BLaER1 (cell line): Measurements from ENCODE around the gene TSPAN9.

ENCODE experiments used
- H3K27ac ChIP-seq: shearing (Covaris generic); formaldehyde crosslinking; 2 replicates; pipeline ENCODE4 v1.8.1; 2022
- H3K27me3 ChIP-seq: shearing (Covaris generic); formaldehyde crosslinking; 2 replicates; pipeline ENCODE4 v1.8.1; 2022
- H3K36me3 ChIP-seq: shearing (Covaris generic); formaldehyde crosslinking; 2 replicates; pipeline ENCODE4 v1.8.1; 2022
- H3K4me1 ChIP-seq: shearing (Covaris generic); formaldehyde crosslinking; 2 replicates; pipeline ENCODE4 v1.8.1; 2022
- H3K4me2 ChIP-seq: shearing (Covaris generic); formaldehyde crosslinking; 2 replicates; pipeline ENCODE4 v1.8.1; 2022
- H3K4me3 ChIP-seq: shearing (Covaris generic); formaldehyde crosslinking; 2 replicates; pipeline ENCODE4 v1.8.1; 2022
- H3K9ac ChIP-seq: shearing (Covaris generic); formaldehyde crosslinking; 2 replicates; pipeline ENCODE4 v1.8.1; 2022
- H3K9me3 ChIP-seq: shearing (Covaris generic); formaldehyde crosslinking; 2 replicates; pipeline ENCODE4 v1.8.1; 2022
- H4K20me1 ChIP-seq: shearing (Covaris generic); formaldehyde crosslinking; 2 replicates; pipeline ENCODE4 v1.8.1; 2022
- Cebpa-rat ChIP-seq: shearing (Covaris generic); IDR thresholded peaks from 2 replicates; pipeline ENCODE4 v1.8.1; 2022

TSPAN9 gene

GRCh38 chr12:3152011-3152511 lies 74.9 kb downstream of the TSPAN9 start:
- H3K4me1 ChIP-seq: peaks cover 45% of the 10 kb centered on the region

DNA sequence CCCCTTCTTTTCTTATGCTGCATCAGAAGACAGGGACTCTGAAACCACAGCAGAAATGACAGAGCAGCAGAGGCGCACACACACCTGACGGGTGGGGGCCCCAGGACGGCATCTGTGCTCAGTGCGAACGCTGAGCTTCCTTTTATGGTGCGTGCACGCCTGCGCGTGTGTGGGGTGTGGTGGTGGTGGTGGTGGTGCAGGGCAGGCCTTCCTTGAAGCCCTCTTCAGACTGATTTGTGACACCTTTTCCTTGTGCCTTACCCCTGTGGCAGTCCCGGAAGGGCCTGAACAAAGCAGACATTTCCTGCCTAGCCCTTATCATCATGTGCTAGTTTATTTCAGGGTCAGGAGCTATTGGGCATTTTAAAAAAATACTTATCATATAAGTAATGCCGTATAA lies 75.7 kb downstream of the TSPAN9 start:
- Histone ChIP-seq H3K9ac (no peak overlapping the region), H3K9me3 (no peaks in the 10 kb centered on the region), H3K27me3 (no peaks in the 10 kb centered on the region), H4K20me1 (peaks cover 36% of the 10 kb centered on the region; the same call in 1 of the 2 replicates), H3K4me2 (peak overlapping the region; percentile 67), H3K36me3 (no peaks in the 10 kb centered on the region), H3K27ac (no peak overlapping the region), H3K4me1 (peaks cover 45% of the 10 kb centered on the region), H3K4me3 (no peak overlapping the region)
- no peak for TF ChIP-seq Cebpa-rat

More at GRCh38 chr12:3152011-3152511, 74.9 kb downstream of the TSPAN9 start:
- H3K27ac ChIP-seq: no peak overlapping the region
- no peak for TF ChIP-seq Cebpa-rat
- H3K4me3 ChIP-seq: no peak overlapping the region
- peak overlapping the region; percentile 67 for H3K4me2 ChIP-seq
- H3K9ac ChIP-seq: no peak overlapping the region
- peaks cover 44% of the 10 kb centered on the region for H4K20me1 ChIP-seq
- no peaks in the 10 kb centered on the region for H3K27me3 ChIP-seq
- no peaks in the 10 kb centered on the region for H3K9me3 ChIP-seq
- H3K36me3 ChIP-seq: no peaks in the 10 kb centered on the region

DNA sequence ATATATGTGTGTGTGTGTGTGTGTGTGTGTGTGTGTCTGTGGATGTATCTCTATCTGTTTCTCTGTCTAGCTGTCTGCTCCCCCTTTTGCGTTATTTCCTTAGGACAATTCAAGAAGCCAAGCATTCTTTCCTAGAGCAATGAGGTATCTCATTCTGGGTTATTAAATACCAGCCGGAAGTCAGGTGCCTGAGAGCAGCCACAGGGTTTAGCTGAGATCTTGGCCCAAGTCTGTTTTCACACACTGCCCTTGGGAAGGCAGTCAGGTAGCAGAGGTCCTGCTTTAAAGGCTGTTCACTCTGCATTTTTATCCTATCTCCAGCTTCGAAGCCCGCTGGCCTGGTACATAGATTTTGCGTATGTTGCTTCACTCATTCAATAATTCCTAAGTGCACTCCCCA lies 76.8 kb downstream of the TSPAN9 start:
- TF ChIP-seq Cebpa-rat: no peak
- Histone ChIP-seq H3K4me3 (no peak overlapping the region), H4K20me1 (peaks cover 24% of the 10 kb centered on the region; the same call in 1 of the 2 replicates), H3K9ac (no peak overlapping the region), H3K36me3 (no peaks in the 10 kb centered on the region), H3K4me1 (peaks cover 45% of the 10 kb centered on the region), H3K4me2 (no peak overlapping the region), H3K27ac (no peak overlapping the region), H3K27me3 (no peaks in the 10 kb centered on the region), H3K9me3 (no peaks in the 10 kb centered on the region)

DNA sequence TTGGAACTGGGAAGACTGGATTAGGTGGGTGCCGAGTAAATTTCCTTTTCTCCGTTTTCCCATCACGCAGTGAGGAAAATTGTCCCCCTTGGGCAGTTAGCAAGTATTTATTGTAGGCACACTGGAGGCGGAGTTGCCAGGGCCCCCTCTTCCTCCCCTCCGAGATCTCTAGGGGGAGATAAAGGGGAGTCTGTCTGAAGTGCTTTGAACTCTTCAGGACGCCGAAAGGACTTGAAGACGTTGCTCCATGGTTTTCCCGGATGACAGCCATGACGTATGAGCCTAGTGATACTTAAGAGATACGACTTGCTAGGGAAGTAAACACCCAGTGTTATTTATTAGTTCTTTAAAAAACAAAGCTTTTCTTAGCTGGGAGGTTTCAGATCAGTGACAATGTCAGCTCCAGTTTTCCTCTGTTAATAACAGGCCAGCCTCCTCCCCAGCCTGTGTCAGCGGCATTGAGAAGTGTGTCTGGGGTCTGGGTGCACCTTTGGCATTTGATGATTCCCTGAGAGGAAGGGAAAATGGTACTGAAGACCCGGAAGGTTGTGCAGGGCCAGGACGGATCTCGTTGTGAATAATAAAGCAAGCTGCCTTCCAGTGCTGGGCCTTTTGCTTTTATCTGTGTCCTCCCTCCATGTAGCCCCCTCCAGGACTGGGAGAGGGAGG lies 78.7 kb downstream of the TSPAN9 start:
- H3K9me3 ChIP-seq: peaks cover 5% of the 10 kb centered on the region
- H3K27ac ChIP-seq: no peak overlapping the region
- no peaks in the 10 kb centered on the region for H3K27me3 ChIP-seq
- no peak overlapping the region for H3K9ac ChIP-seq
- TF ChIP-seq Cebpa-rat: no peak
- H3K4me1 ChIP-seq: peaks cover 38% of the 10 kb centered on the region
- H4K20me1 ChIP-seq: peaks cover 7% of the 10 kb centered on the region; the same call in 1 of the 2 replicates
- peak overlapping the region; percentile 53 for H3K4me2 ChIP-seq
- H3K4me3 ChIP-seq: no peak overlapping the region
- H3K36me3 ChIP-seq: no peaks in the 10 kb centered on the region

DNA sequence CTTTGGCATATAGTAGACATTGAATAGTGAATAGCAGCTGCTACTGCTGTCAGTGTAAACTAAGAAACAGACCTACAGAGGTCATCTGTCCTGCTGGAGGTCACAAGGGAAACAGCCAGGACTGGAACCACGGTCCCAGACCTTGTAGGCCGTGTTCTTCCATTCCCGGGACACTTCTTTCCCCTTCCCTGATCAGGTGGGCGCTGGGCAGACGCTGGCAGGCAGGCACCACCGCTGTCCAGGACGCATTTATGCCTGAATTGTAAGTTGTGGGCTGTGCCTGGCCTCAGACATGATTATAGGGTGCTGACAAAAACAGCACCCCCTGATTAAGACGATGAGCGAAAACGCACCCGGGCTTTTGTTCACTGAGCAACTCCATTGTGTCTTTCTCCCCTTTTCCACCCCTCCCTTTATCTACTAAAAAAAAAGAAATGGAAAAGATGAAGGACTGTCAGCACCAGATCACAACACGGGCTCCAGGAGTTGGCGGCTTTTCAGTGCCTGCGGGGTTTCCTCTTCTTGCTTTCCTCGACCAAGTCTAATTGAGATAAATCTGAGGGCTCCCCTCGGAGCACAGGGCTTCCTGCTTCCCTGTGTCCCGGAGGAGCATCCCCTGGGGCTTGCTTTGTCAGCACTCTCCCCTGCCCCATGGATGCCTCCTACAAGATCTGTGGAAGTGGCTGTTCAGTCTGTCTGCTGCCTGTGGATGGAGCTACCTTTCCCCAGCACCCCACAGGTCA lies 80.6 kb downstream of the TSPAN9 start:
- H3K4me1 ChIP-seq: peaks cover 19% of the 10 kb centered on the region
- H3K4me3 ChIP-seq: no peak overlapping the region
- H3K4me2 ChIP-seq: no peak overlapping the region
- no peak overlapping the region for H3K9ac ChIP-seq
- H3K9me3 ChIP-seq: peaks cover 18% of the 10 kb centered on the region
- H4K20me1 ChIP-seq: no peaks in the 10 kb centered on the region
- H3K27me3 ChIP-seq: no peaks in the 10 kb centered on the region
- 0 out of 2 replicates have a peak, but pooled peaks cover 6% of the 10 kb centered on the region for H3K36me3 ChIP-seq
- no peak overlapping the region for H3K27ac ChIP-seq
- TF ChIP-seq Cebpa-rat: no peak

DNA sequence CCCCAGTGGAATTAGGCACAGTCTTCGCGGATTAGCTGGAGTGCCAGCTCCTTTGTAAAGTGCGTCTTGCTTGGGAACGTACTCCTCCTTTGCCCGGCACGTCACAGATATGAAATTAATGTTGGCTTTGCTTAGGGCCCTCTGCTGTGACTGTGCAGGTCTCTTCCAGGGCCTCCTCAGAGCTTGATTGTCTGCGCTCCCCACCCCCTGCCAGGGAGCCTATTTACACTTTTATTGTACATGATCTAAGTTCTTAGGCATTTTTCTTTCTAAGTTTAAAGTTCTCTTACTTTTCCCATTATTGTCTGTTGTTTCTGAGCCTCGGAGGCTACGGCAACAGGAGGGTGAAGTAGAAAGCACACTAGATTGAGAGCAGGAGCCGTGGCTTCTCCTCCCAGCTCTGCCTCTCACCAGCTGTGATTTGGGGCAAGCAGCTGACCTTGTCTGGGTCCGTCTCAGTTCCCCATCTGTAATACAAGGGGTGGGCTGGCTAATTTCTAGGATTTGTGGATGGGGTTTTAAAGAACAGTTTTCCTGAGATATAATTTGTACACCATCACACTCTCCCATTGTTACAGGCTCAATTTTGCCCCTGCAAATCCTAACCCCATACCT lies 81.8 kb downstream of the TSPAN9 start:
- Histone ChIP-seq H3K9me3 (peaks cover 18% of the 10 kb centered on the region), H3K4me2 (no peak overlapping the region), H3K9ac (no peak overlapping the region), H3K4me1 (peaks cover 21% of the 10 kb centered on the region), H3K36me3 (0 out of 2 replicates have a peak, but pooled peaks cover 6% of the 10 kb centered on the region), H3K4me3 (no peak overlapping the region), H3K27me3 (no peaks in the 10 kb centered on the region), H3K27ac (no peak overlapping the region), H4K20me1 (no peaks in the 10 kb centered on the region)
- TF ChIP-seq Cebpa-rat: no peak

DNA sequence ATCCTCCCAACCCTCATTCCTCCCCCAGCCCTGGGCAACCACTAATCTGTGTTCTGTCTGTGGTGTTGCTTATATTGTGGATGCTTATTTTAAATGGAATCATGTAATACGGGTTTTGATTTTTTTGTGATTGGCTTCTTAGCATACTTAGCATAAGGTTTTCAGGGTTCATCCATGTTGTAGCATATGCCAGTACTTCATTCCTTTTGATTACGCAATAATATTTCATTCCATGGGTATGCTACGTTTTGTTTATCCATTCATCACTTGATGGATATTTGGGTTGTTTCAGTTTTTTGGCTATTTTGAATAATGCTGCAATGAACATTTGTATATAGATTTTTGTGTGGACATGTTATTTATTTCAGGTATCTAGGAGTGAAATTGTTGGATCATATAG lies 82.9 kb downstream of the TSPAN9 start:
- Histone ChIP-seq H3K9me3 (peaks cover 18% of the 10 kb centered on the region), H3K36me3 (0 out of 2 replicates have a peak, but pooled peaks cover 6% of the 10 kb centered on the region), H3K4me2 (no peak overlapping the region), H3K27ac (no peak overlapping the region), H3K9ac (no peak overlapping the region), H4K20me1 (no peaks in the 10 kb centered on the region), H3K4me1 (peaks cover 31% of the 10 kb centered on the region), H3K27me3 (no peaks in the 10 kb centered on the region), H3K4me3 (no peak overlapping the region)
- peak; percentile 94; the same call in 1 of the 2 replicates for TF ChIP-seq Cebpa-rat

DNA sequence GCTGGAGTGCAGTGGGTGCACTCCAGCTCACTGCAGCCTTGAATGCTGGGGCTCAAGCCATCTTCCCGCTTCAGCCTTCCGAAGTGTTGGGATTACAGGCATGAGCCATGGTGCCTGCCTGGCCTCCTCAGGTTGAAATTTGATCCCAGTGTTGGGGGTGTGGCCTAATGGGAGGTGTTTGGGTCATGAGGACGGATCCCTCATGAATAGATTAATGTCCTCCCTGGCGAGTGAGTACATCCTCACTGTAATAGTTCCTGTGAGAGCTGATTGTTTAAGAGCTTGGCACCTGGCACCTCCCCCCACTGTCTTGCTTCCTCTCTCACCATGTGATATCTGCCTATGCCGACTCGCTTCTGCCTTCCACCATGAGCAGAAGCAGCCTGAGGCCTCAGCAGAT lies 84.7 kb downstream of the TSPAN9 start:
- Histone ChIP-seq H3K9me3 (peaks cover 18% of the 10 kb centered on the region), H3K9ac (no peak overlapping the region), H3K4me3 (no peak overlapping the region), H3K27ac (no peak overlapping the region), H3K4me1 (peaks cover 26% of the 10 kb centered on the region), H3K36me3 (0 out of 2 replicates have a peak, but pooled peaks cover 6% of the 10 kb centered on the region), H3K27me3 (no peaks in the 10 kb centered on the region), H4K20me1 (no peaks in the 10 kb centered on the region), H3K4me2 (no peak overlapping the region)
- no peak for TF ChIP-seq Cebpa-rat

DNA sequence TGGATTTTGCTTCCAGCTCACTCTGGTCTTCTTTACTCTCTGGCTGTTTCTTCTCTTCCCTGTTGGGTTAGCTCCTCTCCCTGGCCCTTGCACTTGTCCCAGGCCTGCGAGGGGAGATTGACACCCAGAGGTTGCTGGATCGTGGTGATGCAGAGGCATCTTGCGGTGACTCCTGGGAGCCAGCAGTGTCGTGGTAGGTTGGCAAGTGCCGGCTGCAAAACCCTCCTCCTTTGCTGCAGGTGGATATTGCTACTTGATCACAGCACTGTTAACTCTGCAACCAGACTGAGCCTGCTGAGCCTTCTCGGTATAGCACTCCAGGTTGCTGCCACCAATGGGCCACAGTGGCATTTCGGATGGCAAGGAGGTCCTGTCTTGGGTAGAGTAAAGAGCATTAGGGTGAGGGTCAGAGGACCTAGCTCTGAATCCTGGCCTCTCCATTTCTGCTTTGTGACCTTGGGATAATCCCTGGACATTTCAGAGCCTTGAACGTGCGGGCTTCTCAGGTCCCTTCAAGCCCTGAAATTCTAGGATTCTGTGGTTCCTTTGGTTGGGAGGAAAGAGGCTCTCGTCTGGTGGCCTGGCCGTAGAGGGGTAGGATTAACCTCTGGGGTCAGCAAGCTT lies 87.4 kb downstream of the TSPAN9 start:
- H3K36me3 ChIP-seq: 0 out of 2 replicates have a peak, but pooled peaks cover 6% of the 10 kb centered on the region
- peaks cover 18% of the 10 kb centered on the region for H3K9me3 ChIP-seq
- peak overlapping the region; percentile 45 for H3K4me2 ChIP-seq
- peaks cover 26% of the 10 kb centered on the region for H3K4me1 ChIP-seq
- H3K4me3 ChIP-seq: no peak overlapping the region
- no peak overlapping the region for H3K9ac ChIP-seq
- H3K27me3 ChIP-seq: no peaks in the 10 kb centered on the region
- no peak for TF ChIP-seq Cebpa-rat
- 0 out of 2 replicates have a peak, but pooled peaks cover 9% of the 10 kb centered on the region for H4K20me1 ChIP-seq
- H3K27ac ChIP-seq: no peak overlapping the region
